K562 (cell line): ENCODE measurements around the gene MUC5B. TPM values are rescaled to one million over a fixed set of nuclear protein-coding genes. Genes with fewer than 3 reads are reported as not detected.

Experiments
- ATAC-seq: fragments of 200-7000 bp; cut with Tn5 transposase; 3 replicates; pipeline ENCODE4 v1.9.1; 2020; ENCODE audit warnings: moderate library complexity
- BruUV-seq: library from RNA; stranded (reverse); fragments of 400-500 nt; replicated peaks from 2 replicates; lab custom pipeline; 2021; lab: Mats Ljungman, UMichigan
- CTCF ChIA-PET: fragments of 300-600 bp; formaldehyde crosslinking; extraction: SDS; loops from one replicate; lab custom pipeline; 2021; ENCODE audit warnings: low intra/inter-chr PET ratio; lab: Yijun Ruan, JAX
- POLR2A ChIA-PET: fragments of 300-600, 350-650 bp; sonication (Branson Sonifier 250); formaldehyde crosslinking; extraction: SDS; loops from one replicate; lab custom pipeline; 2021; ENCODE audit warnings: antibody characterized with exemption, inconsistent platforms; lab: Yijun Ruan, JAX
- DNase-seq, 4 experiments: peaks; one replicate each; pipeline versions ENCODE4 v3.0.0 to v3.0.0-alpha.2; 2011 to 2018; ENCODE audit warnings: low spot score in 3 of 4, mixed read lengths in 3 of 4; ENCODE audit errors: extremely low read depth in 1 of 4
- FAIRE-seq: peaks from 2 replicates; lab custom pipeline; 2011; peaks lifted over from hg19 to GRCh38; lab: Jason Lieb, UNC
- H2AFZ ChIP-seq: 2 replicates; pipeline ENCODE4 v1.6.0; 2011; ENCODE audit warnings: low read depth, low read length, control low read depth, inconsistent platforms
- H3K27ac ChIP-seq: fragments of 200-600 bp; 3 replicates; pipeline ENCODE4 v1.8.0; 2011; ENCODE audit warnings: low read depth, mild to moderate bottlenecking, control low read depth, inconsistent platforms, low read length, moderate library complexity, mixed read lengths; ENCODE audit errors: extremely low read depth
- H3K27me3 ChIP-seq, 2 experiments: fragments of 300-600 bp in 1 of 2; 2 replicates in 1 of 2; 3 replicates in 1 of 2; pipeline versions ENCODE4 v1.6.0 to v1.8.0; 2011; ENCODE audit warnings: inconsistent platforms in 2 of 2, low read length in 2 of 2, mild to moderate bottlenecking in 1 of 2, mixed read lengths in 1 of 2, moderate library complexity in 1 of 2; ENCODE audit not compliant: control insufficient read depth in 2 of 2, insufficient read depth in 2 of 2
- H3K36me3 ChIP-seq: fragments of 300-600 bp; 3 replicates; pipeline ENCODE4 v1.8.0; 2011; ENCODE audit warnings: mild to moderate bottlenecking, low read length, inconsistent platforms; ENCODE audit not compliant: control insufficient read depth, insufficient read depth
- H3K4me1 ChIP-seq, 2 experiments: fragments of 200-600 bp in 1 of 2; replicated peaks in 1 of 2; 2 replicates in 1 of 2; 3 replicates in 1 of 2; pipeline versions ENCODE4 v1.5.1 to v1.8.0; 2011; ENCODE audit warnings: inconsistent platforms in 2 of 2, low read length in 2 of 2, mild to moderate bottlenecking in 1 of 2, mixed read lengths in 1 of 2, moderate library complexity in 1 of 2; ENCODE audit not compliant: control insufficient read depth in 2 of 2, insufficient read depth in 2 of 2
- H3K4me2 ChIP-seq: 2 replicates; pipeline ENCODE4 v1.6.1; 2011; ENCODE audit warnings: low read length, control low read depth, inconsistent platforms, mixed read lengths; ENCODE audit not compliant: insufficient read depth
- H3K4me3 ChIP-seq: fragments of 200-600 bp; sonication (generic), shearing (Covaris generic); 2 replicates; pipeline ENCODE4 v1.5.1; 2016; ENCODE audit warnings: control low read depth, inconsistent platforms
- H3K79me2 ChIP-seq: fragments of 200-600 bp; 3 replicates; pipeline ENCODE4 v1.8.0; 2011; ENCODE audit warnings: low read length, inconsistent platforms; ENCODE audit not compliant: control insufficient read depth, insufficient read depth
- H3K9ac ChIP-seq, 2 experiments: 2 replicates each; pipeline versions ENCODE4 v1.6.0 to v1.6.1; 2011; ENCODE audit warnings: low read depth in 2 of 2, low read length in 2 of 2, control low read depth in 1 of 2, inconsistent platforms in 1 of 2, mild to moderate bottlenecking in 1 of 2, mixed read lengths in 1 of 2; ENCODE audit not compliant: insufficient read depth in 1 of 2
- H3K9me1 ChIP-seq: one replicate; pipeline ENCODE4 v1.6.0; 2011; ENCODE audit warnings: inconsistent platforms, mild to moderate bottlenecking, low read length, moderate library complexity; ENCODE audit not compliant: control insufficient read depth, insufficient read depth
- H3K9me3 ChIP-seq: replicated peaks from 2 replicates; pipeline ENCODE4 v1.5.1; 2011; ENCODE audit warnings: low read depth, low read length, inconsistent platforms; ENCODE audit not compliant: control insufficient read depth, insufficient read depth
- H4K20me1 ChIP-seq: replicated peaks from 2 replicates; pipeline ENCODE4 v1.6.1; 2011; ENCODE audit warnings: low read length, inconsistent platforms, mixed read lengths; ENCODE audit not compliant: control insufficient read depth, insufficient read depth
- CBX5 ChIP-seq: IDR thresholded peaks from 2 replicates; pipeline ENCODE4 v1.6.1; 2014; ENCODE audit warnings: low read depth, borderline replicate concordance
- GABPB2 ChIP-seq: fragments of 250-450 bp; sonication (Bioruptor Pico); conservative IDR thresholded peaks from 2 replicates; pipeline ENCODE4 v1.5.1; 2021; ENCODE audit warnings: mild to moderate bottlenecking
- POLR2H ChIP-seq: IDR thresholded peaks from 2 replicates; pipeline ENCODE4 v1.6.1; 2016; ENCODE audit warnings: missing genetic modification characterization, low read depth, mild to moderate bottlenecking, control low read depth, missing compliant biosample characterization, moderate library complexity
- XRCC5 ChIP-seq: fragments of 200-400 bp; formaldehyde crosslinking; IDR thresholded peaks from 2 replicates; pipeline ENCODE4 v1.6.1; 2017; ENCODE audit warnings: low read depth, mild to moderate bottlenecking, low read length
- ZNF398 ChIP-seq: fragments of 250-450 bp; sonication (Bioruptor Pico); IDR thresholded peaks from 2 replicates; pipeline ENCODE4 v1.8.0; 2021; ENCODE audit warnings: moderate library complexity, mild to moderate bottlenecking, inconsistent platforms
- ZZZ3 ChIP-seq: fragments of 450-650 bp; IDR thresholded peaks from 2 replicates; pipeline ENCODE4 v1.6.1; 2016; ENCODE audit warnings: antibody characterized with exemption, mild to moderate bottlenecking, moderate library complexity
- WGBS: fragments of 100-300 bp; shearing (Covaris generic); methylation state at CpG from one replicate; pipeline ENCODE4 v1.1.6; 2016; ENCODE audit warnings: low coverage, mixed read lengths; ENCODE audit not compliant: insufficient coverage; ENCODE audit errors: missing lambda C conversion rate; 5-methylcytosine and 5-hydroxymethylcytosine counted together
- in situ Hi-C: fragments of 300-500 bp; cut with MboI; formaldehyde crosslinking; loops from 4 replicates; pipeline ENCODE4 v1.15.0; 2018; ENCODE audit warnings: inconsistent platforms, mixed read lengths
- intact Hi-C: fragments of 100-400 bp; cut with micrococcal nuclease; formaldehyde crosslinking; loops from 2 replicates; pipeline ENCODE4 v1.14.2; 2022
- polyA plus RNA-seq, 8 experiments: library from polyadenylated mRNA; depleted of rRNA in 4 of 8; stranded (reverse) in 5 of 8; unstranded in 3 of 8; fragments of >200 nt; fragmentation: Nextera tagmentation in 2 of 8; fragmentation: Illumina TruSeq in 1 of 8; extraction: Ambion mirVana in 2 of 8; extraction: Trizol in 1 of 8; gene quantifications; 2 replicates each; pipeline versions ENCODE4 v1.2.1 to v1.2.3, GENCODE V29; 2011 to 2014; ENCODE audit warnings: inconsistent platforms in 1 of 8, missing spikeins in 1 of 8
- total RNA-seq, 7 experiments: library from RNA; depleted of rRNA in 6 of 7; stranded (reverse); fragments of >200 nt in 6 of 7; fragmentation: Illumina TruSeq in 2 of 7; extraction: Trizol in 2 of 7; gene quantifications; 2 replicates each; pipeline versions ENCODE4 v1.2.1 to v1.2.3, GENCODE V29; 2011 to 2021; ENCODE audit warnings: low replicate concordance in 1 of 7

MUC5B gene
- total and polyA plus RNA-seq, 9 of the 15 experiments (the other 6 are each of a cell fraction or from before 2014, with no cell fraction given): 0.04 to 0.95 TPM; not detected in 7

GRCh38 chr11:1208394-1209261, 14.2 kb upstream of the MUC5B start (continued):
- TF ChIP-seq CBX5 (no peak), ZZZ3 (no peak), XRCC5 (no peak), ZNF398 (no peak), GABPB2 (no peak)

- FAIRE-seq (no peak), DNase-seq (peak in 1 of 4 experiments; percentile 1), ATAC-seq (no peak)
- Histone ChIP-seq H2AFZ (no peak overlapping the region), H3K9ac (no peak overlapping the region), H3K4me3 (no peak overlapping the region), H3K79me2 (no peaks in the 10 kb centered on the region), H3K9me1 (no peaks in the 10 kb centered on the region), H3K36me3 (no peaks in the 10 kb centered on the region), H3K27ac (no peak overlapping the region), H4K20me1 (no peaks in the 10 kb centered on the region), H3K4me2 (no peak overlapping the region), H3K9me3 (no peaks in the 10 kb centered on the region), H3K27me3 (peaks cover 0 to 44% of the 10 kb centered on the region in 2 experiments; a peak in 3 of 5 replicates), H3K4me1 (peaks cover 0 to 33% of the 10 kb centered on the region in 2 experiments; a peak in 1 of 5 replicates)
- POLR2A ChIA-PET: interaction anchor here (0.7 kb wide), 1 partner anchor 12 kb away, joined by 3 read pairs; no protein-coding TSS in a partner anchor
- intact Hi-C loops (no loop called here), in situ Hi-C loops (no loop called here)
- 2% methylated on average over 17 of the region's 17 CpGs for WGBS
- CTCF ChIA-PET: no interaction called here
- no TSS peak for BruUV-seq
- TF ChIP-seq POLR2H (tag): no peak
Observed at GRCh38 chr11:1209371-1210057, 13.4 kb upstream of the MUC5B start.
